Activated CD8-positive, alpha-beta memory T cell treated with anti-CD3 and anti-CD28 coated beads, Interleukin-2, amount 50 U/mL, for 24 hours (primary cell): Measurements from ENCODE around the gene SDCCAG8.
"Not testable (repeated sequence)": the region's sequence is repeated elsewhere in the genome, so short reads cannot be mapped to it uniquely, and the experiment has no call there.

Experiments used
- DNase-seq: peaks from one replicate; pipeline ENCODE4 v3.0.0-alpha.2; 2020; ENCODE audit errors: extremely low read depth

Gene SDCCAG8

DNA sequence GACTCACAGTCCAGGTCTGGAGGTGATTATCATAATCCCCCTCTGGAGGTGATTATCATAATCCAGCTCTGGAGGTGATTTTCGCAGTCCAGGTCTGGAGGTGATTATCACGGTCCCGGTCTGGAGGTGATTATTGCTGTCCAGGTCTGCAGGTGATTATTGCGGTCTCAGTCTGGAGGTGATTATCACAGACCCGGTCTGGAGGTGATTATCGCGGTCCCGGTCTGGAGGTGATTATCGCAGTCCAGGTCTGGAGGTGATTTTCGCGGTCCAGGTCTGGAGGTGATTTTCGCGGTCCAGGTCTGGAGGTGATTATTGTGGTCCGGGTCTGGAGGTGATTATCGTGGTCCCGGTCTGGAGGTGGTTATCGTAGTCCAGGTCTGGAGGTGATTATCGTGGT lies 76.6 kb downstream of the SDCCAG8 start:
- DNase-seq: no peak

- no peak for DNase-seq
Measured at GRCh38 chr1:243335292-243335691, 79.5 kb downstream of the SDCCAG8 start.

DNA sequence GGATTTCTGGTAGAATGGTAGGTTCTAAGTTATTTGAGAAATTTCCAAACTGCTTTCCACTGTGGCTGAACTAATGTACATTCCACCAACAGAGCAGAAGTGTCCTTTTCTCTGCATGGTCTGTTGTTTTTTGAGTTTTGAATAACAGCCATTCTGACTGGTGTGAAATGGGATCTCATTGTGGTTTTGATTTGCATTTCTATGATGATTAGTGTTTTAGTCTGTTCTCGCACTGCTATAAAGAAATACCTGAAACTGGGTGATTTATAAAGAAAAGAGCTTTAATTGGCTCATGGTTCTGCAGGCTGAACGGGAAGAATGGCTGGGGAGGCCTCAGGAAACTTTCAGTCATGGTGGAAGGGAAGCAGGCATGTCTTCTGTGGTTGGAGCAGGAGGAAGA lies 80.3 kb downstream of the SDCCAG8 start:
- DNase-seq: no peak

DNA sequence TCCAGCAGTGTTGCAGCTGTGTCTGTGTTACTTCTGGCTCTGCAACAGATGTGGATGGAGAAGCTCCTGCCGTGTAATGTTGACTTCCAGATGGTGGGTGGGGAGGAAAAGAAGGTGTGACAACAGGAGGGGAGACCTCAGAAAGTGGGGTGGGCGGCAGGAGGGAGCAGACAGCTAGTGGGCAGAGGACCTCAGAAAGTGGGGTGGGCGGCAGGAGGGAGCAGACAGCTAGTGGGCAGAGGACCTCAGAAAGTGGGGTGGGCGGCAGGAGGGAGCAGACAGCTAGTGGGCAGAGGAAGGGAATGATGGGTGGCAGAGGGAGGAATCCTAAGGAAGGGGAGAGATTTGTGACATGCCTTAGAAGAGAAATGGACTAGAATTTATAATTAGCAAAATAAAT lies 83.0 kb downstream of the SDCCAG8 start:
- DNase-seq: not testable (repeated sequence)

GRCh38 chr1:243341074-243341473 lies 85.2 kb downstream of the SDCCAG8 start:
- DNase-seq: no peak

GRCh38 chr1:243343970-243344937 lies 88.4 kb downstream of the SDCCAG8 start:
- no peak for DNase-seq

- no peak for DNase-seq
Measured at GRCh38 chr1:243345205-243345604, 89.4 kb downstream of the SDCCAG8 start.

DNA sequence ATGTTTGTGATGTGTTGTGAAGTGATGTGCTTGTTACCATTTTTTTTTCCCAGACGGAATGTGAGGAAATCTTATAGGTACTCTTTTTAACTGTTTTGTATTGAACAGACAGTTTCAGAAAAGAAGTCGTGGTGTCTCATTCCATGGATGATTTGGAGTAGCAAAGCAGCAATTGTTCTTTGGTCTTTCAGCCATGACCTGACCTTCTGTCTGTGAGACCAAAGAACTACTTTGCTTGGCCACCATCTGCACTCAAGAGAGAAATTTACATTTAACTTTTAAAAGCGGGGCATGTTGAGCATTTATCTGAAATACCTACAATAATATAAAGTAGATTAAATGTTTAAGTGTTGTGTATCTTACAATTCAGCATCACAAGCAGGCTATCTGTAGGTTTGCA lies 90.2 kb downstream of the SDCCAG8 start:
- DNase-seq: no peak

DNA sequence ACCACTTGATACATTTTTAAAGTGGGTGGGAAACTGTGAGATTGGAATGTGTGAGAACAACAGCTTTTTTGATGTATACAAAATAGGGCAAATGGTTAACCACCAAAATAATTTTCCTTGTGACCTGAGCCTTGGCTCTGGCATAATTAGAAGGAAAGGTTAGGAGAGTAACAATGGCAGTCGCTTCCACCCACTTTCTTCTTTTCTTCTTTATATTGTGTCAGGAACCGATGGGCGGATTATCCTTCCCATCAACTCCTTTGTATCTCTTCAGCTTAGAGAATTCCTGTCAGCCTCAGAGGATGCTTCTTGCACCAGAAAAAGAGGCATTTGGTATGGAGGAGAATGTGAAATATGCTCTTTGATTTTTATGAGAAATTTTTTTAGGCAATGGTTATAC lies 90.6 kb downstream of the SDCCAG8 start:
- DNase-seq: no peak

DNA sequence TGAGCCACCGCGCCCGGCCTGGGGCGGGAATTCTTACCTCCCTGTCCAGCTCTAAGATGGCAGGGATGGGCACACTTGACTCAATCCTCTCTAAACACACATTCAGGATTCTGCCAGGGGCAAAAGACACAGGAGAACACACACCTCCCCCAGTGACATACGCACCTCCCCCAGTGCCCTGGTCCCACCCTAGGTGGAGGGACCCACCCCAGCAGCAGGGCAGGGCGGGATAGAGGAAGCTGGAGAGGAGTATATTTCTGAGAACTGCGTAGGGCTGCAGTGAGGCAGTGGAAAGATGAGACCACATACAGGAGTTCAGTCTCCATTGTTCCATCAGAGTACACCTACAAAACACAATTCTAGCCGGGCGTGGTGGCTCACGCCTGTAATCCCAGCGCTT lies 92.5 kb downstream of the SDCCAG8 start:
- DNase-seq: no peak

- DNase-seq: no peak
Measured at GRCh38 chr1:243349128-243349527, 93.3 kb downstream of the SDCCAG8 start.

GRCh38 chr1:243351337-243351736 lies 95.5 kb downstream of the SDCCAG8 start:
- DNase-seq: no peak

GRCh38 chr1:243354511-243355153 lies 98.8 kb downstream of the SDCCAG8 start:
- no peak for DNase-seq

GRCh38 chr1:243363832-243364231 lies 108.0 kb downstream of the SDCCAG8 start:
- no peak for DNase-seq

DNA sequence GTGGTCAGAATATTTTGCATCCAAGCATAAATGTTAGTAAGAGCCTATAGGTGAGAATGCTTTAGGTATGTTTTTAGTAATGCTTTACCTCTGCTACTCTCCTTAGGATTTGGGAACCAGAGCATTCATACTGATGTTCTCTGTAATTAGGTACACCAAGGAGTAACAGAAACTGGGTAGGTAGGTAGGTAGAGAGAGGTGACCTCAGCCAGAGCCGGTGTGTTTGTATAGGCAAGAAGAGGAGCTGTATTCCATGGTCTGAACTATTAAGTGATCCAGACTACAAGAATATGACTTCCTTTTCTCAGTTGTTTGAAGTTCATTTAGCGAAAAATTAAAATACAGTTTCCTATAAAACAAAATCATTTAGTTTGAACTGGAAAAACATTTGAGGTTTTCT lies 108.5 kb downstream of the SDCCAG8 start:
- DNase-seq: no peak

- DNase-seq: no peak
Measured at GRCh38 chr1:243364866-243365265, 109.0 kb downstream of the SDCCAG8 start.

DNA sequence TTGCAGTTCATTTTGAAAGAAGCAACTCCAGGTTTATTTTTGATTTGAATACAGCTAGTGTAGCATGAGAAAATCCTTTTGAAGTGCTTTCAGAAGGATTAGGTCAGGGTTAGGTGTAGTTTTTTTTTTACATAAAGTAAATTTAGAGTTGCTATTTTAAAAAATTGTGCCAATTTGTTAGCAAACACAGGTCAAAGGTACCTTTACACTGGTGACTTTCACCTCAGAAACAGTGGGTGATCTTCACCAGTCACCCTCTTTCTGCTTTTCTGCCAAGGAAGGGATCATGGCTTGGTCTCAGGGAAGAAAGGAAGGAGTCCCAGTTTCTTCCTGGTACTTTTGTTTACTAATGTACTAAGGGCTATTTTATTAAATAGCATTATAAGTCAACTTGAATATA lies 111.5 kb downstream of the SDCCAG8 start:
- DNase-seq: no peak

- DNase-seq: no peak
Measured at GRCh38 chr1:243374412-243374811, 118.6 kb downstream of the SDCCAG8 start.

- no peak for DNase-seq
Measured at GRCh38 chr1:243375596-243375995, 119.8 kb downstream of the SDCCAG8 start.

DNA sequence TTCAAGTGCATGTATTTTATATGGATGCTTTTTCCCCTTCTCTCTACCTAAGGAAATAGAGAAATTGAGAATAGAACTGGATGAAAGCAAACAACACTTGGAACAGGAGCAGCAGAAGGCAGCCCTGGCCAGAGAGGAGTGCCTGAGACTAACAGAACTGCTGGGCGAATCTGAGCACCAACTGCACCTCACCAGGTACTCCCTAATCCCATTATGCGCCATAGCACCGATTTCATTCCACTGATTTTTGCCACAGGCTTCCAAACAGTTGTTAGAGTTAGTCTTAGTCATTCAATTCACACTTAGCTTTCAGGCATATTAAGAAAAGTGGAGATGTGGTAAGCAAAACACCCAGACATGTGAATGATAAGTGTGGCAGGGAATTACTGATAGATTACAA lies 122.8 kb downstream of the SDCCAG8 start:
- no peak for DNase-seq

DNA sequence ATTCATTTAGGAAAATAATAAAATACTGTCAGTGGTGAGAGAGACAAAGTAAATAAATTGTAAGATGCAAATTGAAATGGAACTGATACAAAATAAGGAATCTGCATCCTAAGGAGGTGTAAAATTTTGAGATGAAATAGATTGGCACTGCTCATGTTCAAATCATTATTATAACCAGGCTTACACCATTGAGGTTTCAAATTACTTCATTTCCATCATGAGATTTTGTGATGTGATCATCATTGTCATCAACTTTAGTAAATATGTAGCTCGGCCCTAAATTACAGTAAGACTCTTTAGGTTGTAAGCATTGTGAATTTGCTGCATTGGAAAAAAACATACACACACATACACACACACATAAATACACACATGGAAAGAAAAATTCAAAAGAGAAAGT lies 123.4 kb downstream of the SDCCAG8 start:
- DNase-seq: no peak

DNA sequence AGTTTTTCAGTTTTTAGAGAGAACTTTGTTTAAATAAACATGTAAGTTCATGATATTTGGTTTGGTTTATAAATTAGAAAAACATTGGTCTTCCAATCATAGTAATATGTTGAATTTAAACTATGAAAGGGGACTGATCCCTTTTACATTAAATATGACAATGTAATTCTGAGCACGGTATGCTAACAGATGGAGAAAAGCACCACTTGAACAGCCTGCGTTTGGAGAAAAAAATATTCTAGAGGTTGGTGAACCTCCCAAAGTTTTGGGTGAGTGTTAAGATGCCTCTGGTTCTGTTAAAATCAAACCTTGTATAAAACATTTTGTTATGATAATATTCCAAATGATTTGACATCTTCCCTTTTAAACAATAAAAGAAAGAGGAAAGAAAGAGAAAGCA lies 123.9 kb downstream of the SDCCAG8 start:
- DNase-seq: no peak

DNA sequence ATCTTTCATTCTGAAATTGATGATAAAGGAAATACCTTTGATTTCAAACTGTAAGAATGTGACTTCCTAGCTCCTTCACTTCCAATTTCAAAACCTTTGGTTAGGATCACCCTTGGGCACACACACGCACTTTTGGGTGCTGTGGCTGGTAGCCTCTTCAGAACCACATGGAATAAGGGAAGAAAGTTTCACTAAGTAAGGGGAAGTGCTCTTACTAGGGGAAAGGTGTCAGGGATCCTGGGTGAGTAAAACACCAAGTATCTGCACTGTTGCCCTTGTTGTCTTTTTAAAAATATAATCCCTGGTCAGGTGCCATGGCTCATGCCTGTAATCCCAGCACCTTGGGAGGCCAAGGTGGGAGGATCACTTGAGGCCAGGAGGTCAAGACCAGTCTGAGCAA lies 132.4 kb downstream of the SDCCAG8 start:
- no peak for DNase-seq
